OCI-LY1 (cell line): ENCODE measurements around the gene FHIT.

ENCODE experiments used
- EZH2 ChIP-seq: fragments of 200-600 bp; sonication (generic), shearing (Covaris generic); IDR thresholded peaks from 2 replicates; pipeline ENCODE4 v1.8.0; 2017; ENCODE audit warnings: borderline replicate concordance, mixed run types, mild to moderate bottlenecking, antibody characterized with exemption, low read length, moderate library complexity, mixed read lengths
- TF ChIP-seq, protein P1 (sequence below): fragments of 200-600 bp; sonication (generic), shearing (Covaris generic); IDR thresholded peaks from 2 replicates; pipeline ENCODE4 v1.5.1; 2017; ENCODE audit warnings: mild to moderate bottlenecking, antibody characterized with exemption, low read length, moderate library complexity, mixed read lengths

DNA sequence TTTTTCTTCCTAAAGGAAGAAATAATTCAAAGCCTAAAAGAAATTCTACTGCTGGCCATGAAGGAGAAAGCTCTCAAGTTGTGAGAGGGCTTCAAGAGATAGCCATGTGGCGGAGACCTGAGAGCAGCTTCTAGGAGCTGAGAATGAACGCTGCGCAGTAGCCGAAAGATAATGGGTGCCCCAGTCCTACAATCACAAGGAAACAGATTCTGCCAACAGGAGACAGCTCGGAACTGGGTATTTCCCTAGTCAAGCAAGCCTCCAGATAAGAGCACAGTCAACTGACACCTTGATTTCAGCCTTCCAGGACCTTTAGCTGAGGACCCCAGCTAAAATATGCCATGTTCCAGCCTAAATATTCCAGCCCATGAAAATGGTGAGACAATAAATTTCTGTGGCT, 824.1 kb downstream of the FHIT start:
- TF ChIP-seq, protein P1, sequence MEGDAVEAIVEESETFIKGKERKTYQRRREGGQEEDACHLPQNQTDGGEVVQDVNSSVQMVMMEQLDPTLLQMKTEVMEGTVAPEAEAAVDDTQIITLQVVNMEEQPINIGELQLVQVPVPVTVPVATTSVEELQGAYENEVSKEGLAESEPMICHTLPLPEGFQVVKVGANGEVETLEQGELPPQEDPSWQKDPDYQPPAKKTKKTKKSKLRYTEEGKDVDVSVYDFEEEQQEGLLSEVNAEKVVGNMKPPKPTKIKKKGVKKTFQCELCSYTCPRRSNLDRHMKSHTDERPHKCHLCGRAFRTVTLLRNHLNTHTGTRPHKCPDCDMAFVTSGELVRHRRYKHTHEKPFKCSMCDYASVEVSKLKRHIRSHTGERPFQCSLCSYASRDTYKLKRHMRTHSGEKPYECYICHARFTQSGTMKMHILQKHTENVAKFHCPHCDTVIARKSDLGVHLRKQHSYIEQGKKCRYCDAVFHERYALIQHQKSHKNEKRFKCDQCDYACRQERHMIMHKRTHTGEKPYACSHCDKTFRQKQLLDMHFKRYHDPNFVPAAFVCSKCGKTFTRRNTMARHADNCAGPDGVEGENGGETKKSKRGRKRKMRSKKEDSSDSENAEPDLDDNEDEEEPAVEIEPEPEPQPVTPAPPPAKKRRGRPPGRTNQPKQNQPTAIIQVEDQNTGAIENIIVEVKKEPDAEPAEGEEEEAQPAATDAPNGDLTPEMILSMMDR: no peak
- no peak for TF ChIP-seq EZH2
